Posterior cingulate gyrus (tissue), 11 donors: ENCODE measurements around the gene MC4R.
"Not testable (repeated sequence)": the region's sequence is repeated elsewhere in the genome, so short reads cannot be mapped to it uniquely, and the experiment has no call there.

ENCODE experiments used
- DNase-seq, 10 donors: peaks; one replicate each; pipeline versions ENCODE4 v3.0.0 to v3.0.0-alpha.2; 2020 to 2021; ENCODE audit warnings: mixed read lengths in 3 of 10
- intact Hi-C: fragments of 100-400 bp; cut with DNase I; formaldehyde crosslinking; loops from one replicate; pipeline ENCODE4 v1.15.1; 2023

MC4R gene

GRCh38 chr18:60372596-60372995 lies at the start of gene MC4R:
TSS of gene MC4R (minus strand) at chr18:60372775. CDS start at chr18:60372349, 426 bp downstream.
- DNase-seq: peak; percentile 20 to 92 (median 60)
- intact Hi-C loops: no loop called here

DNA sequence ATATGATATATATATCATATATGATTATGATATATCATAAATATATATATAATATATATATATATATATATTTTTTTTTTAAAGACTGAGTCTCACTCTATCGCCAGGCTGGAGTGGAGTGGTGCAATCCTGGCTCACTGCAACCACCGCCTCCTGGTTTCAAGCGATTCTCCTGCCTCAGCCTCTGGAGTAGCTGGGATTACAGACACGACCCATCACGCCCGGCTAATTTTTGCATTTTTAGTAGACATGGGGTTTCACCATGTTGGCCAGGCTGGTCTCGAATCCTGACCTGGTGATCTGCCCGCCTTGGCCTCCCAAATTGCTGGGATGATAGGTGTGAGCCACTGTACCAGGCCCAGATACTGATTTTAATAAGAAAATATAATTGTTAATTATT lies 49.7 kb upstream of the MC4R start:
- intact Hi-C loops: not testable (repeated sequence)
- DNase-seq: peak in 1 of 10 donors; percentile 52

- intact Hi-C loops: no loop called here
- peak in 2 of 10 donors; percentile 20 to 64 for DNase-seq
Measured at GRCh38 chr18:60421356-60422118, 49.0 kb upstream of the MC4R start.

- intact Hi-C loops: no loop called here
- no peak for DNase-seq
Measured at GRCh38 chr18:60417946-60418345, 45.4 kb upstream of the MC4R start.

- intact Hi-C loops: no loop called here
- DNase-seq: no peak
Measured at GRCh38 chr18:60413944-60414547, 41.5 kb upstream of the MC4R start.

- DNase-seq: no peak
- intact Hi-C loops: no loop called here
Measured at GRCh38 chr18:60411715-60412114, 39.1 kb upstream of the MC4R start.

- intact Hi-C loops: no loop called here
- no peak for DNase-seq
Measured at GRCh38 chr18:60406721-60407120, 34.1 kb upstream of the MC4R start.

DNA sequence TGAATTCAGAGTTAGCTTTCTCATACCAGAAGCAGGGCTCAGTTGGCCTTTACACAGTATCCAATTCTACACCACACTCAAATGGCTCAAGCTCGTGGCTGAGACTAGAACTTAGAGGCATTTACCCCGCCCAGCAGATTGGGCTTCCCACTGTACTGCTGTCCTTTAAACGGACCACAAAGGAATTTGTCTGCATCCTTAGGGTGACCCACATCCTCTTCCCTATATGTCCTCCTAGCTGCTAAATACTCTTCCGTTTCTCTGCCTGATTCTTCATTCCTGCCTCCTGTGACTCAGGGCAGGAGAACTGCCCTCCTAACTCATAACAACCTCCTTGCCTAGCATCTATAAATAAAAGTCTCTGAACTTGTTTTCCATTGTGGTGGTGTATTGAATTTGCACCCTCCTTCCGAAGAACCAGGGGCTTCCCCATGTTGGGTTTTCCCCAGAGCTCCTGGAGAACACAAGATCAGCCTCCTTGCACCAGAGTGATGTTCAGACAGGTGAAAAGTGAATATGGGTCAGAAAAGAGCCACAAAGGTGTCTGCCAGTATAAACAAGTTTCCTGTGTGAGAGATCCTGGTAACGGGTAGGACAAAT lies 32.0 kb upstream of the MC4R start:
- intact Hi-C loops: no loop called here
- DNase-seq: no peak

- intact Hi-C loops: no loop called here
Measured at GRCh38 chr18:60401346-60401745, 28.8 kb upstream of the MC4R start.

GRCh38 chr18:60391571-60392226 lies 19.1 kb upstream of the MC4R start:
- intact Hi-C loops: no loop called here
- DNase-seq: no peak

More at GRCh38 chr18:60401346-60401745, 28.8 kb upstream of the MC4R start:
- no peak for DNase-seq

GRCh38 chr18:60389314-60389713 lies 16.7 kb upstream of the MC4R start:
- intact Hi-C loops: no loop called here
- DNase-seq: no peak

DNA sequence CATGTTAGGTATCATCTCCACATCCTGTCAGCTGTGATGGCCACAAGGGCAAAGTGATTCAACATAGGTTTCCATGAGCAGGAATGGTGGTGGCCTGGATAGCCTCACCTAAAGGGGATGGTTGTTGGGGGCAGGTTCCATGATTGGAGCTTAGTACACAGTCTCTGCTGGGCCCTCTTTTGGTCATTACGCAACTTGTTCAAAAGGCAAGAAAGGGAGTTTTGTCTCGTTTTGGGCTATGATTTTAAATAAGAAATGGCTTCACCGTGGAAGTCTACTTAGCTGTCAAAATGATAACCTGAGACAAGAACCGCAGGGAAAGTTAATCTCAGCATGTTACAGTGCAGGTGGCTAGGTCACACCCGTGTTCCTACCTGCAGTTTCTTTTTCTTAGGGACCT lies 13.1 kb upstream of the MC4R start:
- no peak for DNase-seq
- intact Hi-C loops: no loop called here

DNA sequence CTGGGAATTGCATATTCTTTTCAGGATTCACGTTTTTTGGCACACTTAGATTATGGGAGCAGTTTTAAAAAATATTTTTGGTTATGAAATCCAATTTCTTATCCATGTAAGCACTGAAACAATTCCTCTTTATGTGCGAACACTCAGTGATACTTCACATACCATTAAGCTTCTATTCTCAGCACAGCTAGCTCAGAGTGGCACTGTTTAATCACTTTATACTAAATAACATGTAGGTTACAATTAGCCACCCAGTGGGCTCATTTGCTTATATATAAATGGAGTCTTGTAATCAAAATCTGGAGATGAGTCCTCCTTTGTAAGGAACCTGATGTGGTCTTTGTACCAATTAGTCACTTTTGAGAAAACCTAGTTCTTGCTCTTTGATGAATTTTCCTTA lies 11.3 kb upstream of the MC4R start:
- no peak for DNase-seq
- intact Hi-C loops: no loop called here

DNA sequence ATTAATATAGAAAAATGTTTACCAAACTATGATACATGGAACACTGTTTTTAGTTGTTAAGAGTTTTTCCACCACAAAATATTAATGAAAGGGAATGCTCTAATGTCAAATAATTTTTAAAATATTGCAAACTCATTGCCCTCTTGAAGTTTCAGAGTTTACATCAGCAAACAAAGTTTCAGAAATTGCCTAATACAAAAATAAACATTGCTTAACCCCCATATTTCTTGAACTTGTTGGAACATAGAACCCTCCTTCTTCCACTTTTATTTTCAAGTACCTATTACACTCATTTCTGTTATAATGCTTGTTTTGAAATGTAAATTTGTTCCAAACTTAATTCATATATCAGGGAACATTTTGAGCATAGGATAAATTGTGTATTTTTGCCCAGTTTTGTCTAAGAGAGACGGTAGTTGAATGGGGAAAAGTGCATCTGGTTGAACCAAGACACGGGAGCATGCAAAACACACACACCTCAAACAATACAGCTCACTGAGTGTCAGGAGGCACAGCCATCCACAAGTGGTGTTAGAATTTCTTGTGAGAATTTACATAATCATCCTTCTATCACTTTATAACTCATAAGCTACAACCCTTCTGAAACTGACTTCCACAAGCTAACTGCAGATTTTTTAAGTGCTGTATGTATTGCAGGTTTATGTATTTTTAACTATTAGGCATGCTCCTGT lies 5.3 kb upstream of the MC4R start:
- DNase-seq: no peak
- intact Hi-C loops: no loop called here

DNA sequence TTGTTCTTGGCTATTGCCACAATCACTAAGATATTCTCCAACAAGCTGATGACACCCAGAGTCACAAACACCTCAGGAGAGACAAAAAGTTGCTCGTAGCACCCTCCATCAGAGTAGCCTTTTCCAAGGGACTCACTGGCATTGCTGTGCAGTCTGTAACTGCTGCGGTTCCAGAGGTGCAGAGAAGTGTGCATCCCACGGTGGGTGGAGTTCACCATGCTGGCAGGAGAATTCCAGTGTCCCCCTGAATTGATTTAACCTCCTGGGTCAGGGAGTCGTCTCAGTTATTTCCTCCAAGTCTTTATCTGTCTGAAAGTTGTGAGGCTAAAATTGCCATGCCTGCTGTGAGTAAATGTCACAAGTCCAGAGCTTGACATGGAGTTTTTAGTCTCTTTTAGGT lies 443 bp downstream of the MC4R start:
- no peak for DNase-seq
- intact Hi-C loops: no loop called here

GRCh38 chr18:60358516-60358915 lies 14.1 kb downstream of the MC4R start:
- no peak for DNase-seq
- intact Hi-C loops: no loop called here

DNA sequence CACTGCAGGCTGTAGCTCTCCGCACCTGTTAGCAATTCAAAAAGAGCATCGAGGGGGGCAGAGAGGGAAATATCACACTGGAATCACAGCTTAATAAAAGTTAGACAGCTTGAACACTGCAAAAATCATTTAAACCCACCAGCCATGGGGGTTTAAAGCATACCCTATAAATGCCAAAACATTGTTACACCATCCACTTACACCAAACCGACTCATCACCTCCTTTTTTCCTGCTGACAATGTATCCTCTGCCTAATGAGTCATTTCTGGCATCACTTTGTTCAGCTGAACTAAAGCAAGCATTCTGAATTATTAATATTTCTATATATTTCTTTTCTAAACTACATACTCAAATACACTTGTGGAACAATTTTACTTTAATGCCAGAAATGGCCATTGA lies 21.6 kb downstream of the MC4R start:
- no peak for DNase-seq

DNA sequence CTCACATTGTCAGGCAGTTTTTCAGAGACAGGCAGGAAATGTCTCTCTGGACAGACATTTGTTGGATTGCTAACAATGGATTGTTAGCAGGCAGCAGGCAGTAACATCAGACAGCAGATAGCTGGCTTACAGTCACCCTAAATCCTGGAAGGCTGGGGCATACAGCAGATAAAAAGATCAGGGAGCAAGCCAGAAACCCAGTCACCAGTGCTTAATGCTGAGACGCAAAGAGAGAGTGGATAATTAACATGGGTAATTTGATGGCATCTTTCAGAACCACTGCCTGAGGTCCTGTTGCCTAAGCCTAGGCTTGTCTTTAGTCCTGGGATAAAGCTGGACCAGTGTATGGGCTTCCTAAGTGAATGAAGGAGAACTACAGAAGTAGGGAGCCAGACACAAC lies 22.4 kb downstream of the MC4R start:
- intact Hi-C loops: no loop called here

More for the DNA sequence above, 21.6 kb downstream of the MC4R start:
- intact Hi-C loops: no loop called here

GRCh38 chr18:60347526-60348045 lies 25.0 kb downstream of the MC4R start:
- no peak for DNase-seq
- intact Hi-C loops: no loop called here

More for the DNA sequence above, 22.4 kb downstream of the MC4R start:
- no peak for DNase-seq

- no peak for DNase-seq
- intact Hi-C loops: no loop called here
Measured at GRCh38 chr18:60339018-60339417, 33.6 kb downstream of the MC4R start.
